ENCODE measurements around the gene SPO11.

The SPO11 gene

GRCh38 chr20:57391439-57392301 lies 62.1 kb downstream of the SPO11 start:
- peak; percentile 28 for DNase-seq (ENCODE audit: low spot score)

- DNase-seq (ENCODE audit: low spot score): peak; percentile 48
These were observed 63.1 kb downstream of the SPO11 start for GRCh38 chr20:57392512-57393271.

All from Ammon's horn (tissue), 1 donor.